ENCODE measurements around the gene SEZ6L.

DNA sequence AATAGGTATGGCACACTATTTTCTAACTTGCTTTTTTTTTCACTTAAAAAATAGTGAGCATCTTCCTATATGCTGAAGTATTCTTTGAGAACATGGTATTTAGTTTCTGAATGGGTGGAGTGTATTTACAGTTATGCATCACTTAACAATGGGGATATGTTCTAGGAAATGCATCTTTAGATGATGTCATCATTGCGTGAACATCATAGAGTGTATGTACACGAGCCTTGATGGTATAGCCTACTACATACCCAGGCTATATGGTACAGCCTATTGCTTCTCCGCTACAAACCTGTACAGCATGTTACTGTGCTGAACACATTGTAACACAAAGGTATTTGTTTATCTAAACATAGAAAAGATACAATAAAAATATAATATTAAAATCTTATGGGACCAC is 135.5 kb downstream of the SEZ6L start:
- TF ChIP-seq, protein P1, sequence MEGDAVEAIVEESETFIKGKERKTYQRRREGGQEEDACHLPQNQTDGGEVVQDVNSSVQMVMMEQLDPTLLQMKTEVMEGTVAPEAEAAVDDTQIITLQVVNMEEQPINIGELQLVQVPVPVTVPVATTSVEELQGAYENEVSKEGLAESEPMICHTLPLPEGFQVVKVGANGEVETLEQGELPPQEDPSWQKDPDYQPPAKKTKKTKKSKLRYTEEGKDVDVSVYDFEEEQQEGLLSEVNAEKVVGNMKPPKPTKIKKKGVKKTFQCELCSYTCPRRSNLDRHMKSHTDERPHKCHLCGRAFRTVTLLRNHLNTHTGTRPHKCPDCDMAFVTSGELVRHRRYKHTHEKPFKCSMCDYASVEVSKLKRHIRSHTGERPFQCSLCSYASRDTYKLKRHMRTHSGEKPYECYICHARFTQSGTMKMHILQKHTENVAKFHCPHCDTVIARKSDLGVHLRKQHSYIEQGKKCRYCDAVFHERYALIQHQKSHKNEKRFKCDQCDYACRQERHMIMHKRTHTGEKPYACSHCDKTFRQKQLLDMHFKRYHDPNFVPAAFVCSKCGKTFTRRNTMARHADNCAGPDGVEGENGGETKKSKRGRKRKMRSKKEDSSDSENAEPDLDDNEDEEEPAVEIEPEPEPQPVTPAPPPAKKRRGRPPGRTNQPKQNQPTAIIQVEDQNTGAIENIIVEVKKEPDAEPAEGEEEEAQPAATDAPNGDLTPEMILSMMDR (IDR thresholded peaks at IDR 0.05; ENCODE audit: insufficient read depth, low read depth, low read length) = no peak
- no peak for TF ChIP-seq EZH2 (IDR thresholded peaks at IDR 0.05; ENCODE audit: insufficient read depth, low read length)
